DOHH2 (cell line): ENCODE measurements around the gene MEI4.

Source experiments
- H3F3A ChIP-seq: fragments of 200-600 bp; sonication (generic), shearing (Covaris generic); 2 replicates; pipeline ENCODE4 v1.6.0; 2016; ENCODE audit warnings: antibody characterized with exemption, mild to moderate bottlenecking; ENCODE audit not compliant: control insufficient read depth, insufficient read depth
- H3K27ac ChIP-seq: fragments of 200-600 bp; sonication (generic); 2 replicates; pipeline ENCODE4 v1.5.1; 2014; ENCODE audit warnings: low read depth, mild to moderate bottlenecking, low read length, moderate library complexity
- H3K27me3 ChIP-seq: fragments of 200-600 bp; sonication (generic); 2 replicates; pipeline ENCODE4 v1.6.1; 2014; ENCODE audit warnings: mild to moderate bottlenecking, low read length, mixed read lengths; ENCODE audit not compliant: control insufficient read depth
- H3K36me3 ChIP-seq: fragments of 200-600 bp; sonication (generic); 2 replicates; pipeline ENCODE4 v1.6.1; 2014; ENCODE audit warnings: mild to moderate bottlenecking, low read length, moderate library complexity, mixed read lengths; ENCODE audit not compliant: control insufficient read depth
- H3K4me1 ChIP-seq: fragments of 200-600 bp; sonication (generic); 2 replicates; pipeline ENCODE4 v1.6.1; 2014; ENCODE audit warnings: mild to moderate bottlenecking, low read length, mixed read lengths; ENCODE audit not compliant: control insufficient read depth
- H3K4me2 ChIP-seq: fragments of 200-600 bp; sonication (generic); 2 replicates; pipeline ENCODE4 v1.6.0; 2014; ENCODE audit warnings: mild to moderate bottlenecking, low read length, moderate library complexity
- H3K4me3 ChIP-seq: fragments of 200-600 bp; sonication (generic); 2 replicates; pipeline ENCODE4 v1.5.1; 2014; ENCODE audit warnings: mild to moderate bottlenecking, low read length, mixed read lengths
- H3K79me2 ChIP-seq: fragments of 200-600 bp; sonication (generic); 2 replicates; pipeline ENCODE4 v1.6.1; 2014; ENCODE audit warnings: mild to moderate bottlenecking, low read length, mixed read lengths; ENCODE audit not compliant: control insufficient read depth
- H3K9me2 ChIP-seq: fragments of 200-600 bp; sonication (generic); replicated peaks from 2 replicates; pipeline ENCODE4 v1.6.1; 2014; ENCODE audit warnings: mild to moderate bottlenecking, low read length, mixed read lengths; ENCODE audit not compliant: control insufficient read depth
- H3K9me3 ChIP-seq: fragments of 200-600 bp; sonication (generic); 2 replicates; pipeline ENCODE4 v1.6.1; 2014; ENCODE audit warnings: antibody characterized with exemption, low read length, mixed read lengths; ENCODE audit not compliant: control insufficient read depth, insufficient read depth
- H4K20me1 ChIP-seq: fragments of 200-600 bp; sonication (generic); 2 replicates; pipeline ENCODE4 v1.6.0; 2014; ENCODE audit warnings: low read depth, mild to moderate bottlenecking, antibody characterized with exemption, low read length, moderate library complexity; ENCODE audit not compliant: control insufficient read depth, insufficient read depth
- CTCF ChIP-seq: fragments of 200-600 bp; sonication (generic); IDR thresholded peaks from one replicate; pipeline ENCODE4 v1.5.1; 2014; ENCODE audit warnings: antibody characterized with exemption, mild to moderate bottlenecking, low read depth, low read length; ENCODE audit not compliant: poor library complexity, severe bottlenecking
- EZH2phosphoT487 ChIP-seq: fragments of 200-600 bp; sonication (generic); IDR thresholded peaks from 2 replicates; pipeline ENCODE4 v1.6.1; 2017; ENCODE audit warnings: borderline replicate concordance, mild to moderate bottlenecking, antibody characterized with exemption, low read length, moderate library complexity, mixed read lengths

Gene MEI4

DNA sequence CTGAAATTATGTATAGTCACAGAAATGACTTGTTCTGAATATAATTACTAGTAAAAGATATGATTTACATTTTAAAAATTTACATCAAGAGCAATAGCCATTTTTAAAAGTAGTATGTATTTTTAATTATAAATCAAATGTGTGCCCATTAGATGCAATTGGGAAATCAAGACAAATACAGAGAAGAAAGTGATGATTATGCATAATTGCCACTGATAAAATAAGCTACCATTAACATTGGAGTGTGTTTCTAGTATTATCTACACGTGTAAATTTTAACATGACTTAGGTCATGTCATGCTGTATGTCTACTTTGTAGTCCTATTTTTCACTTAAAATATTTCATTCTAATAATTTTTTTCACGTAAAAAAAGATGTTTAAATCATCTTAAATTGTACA, 22.8 kb upstream of the MEI4 start:
- Histone ChIP-seq H3F3A (no peaks in the 10 kb centered on the region), H3K4me1 (no peaks in the 10 kb centered on the region), H3K4me3 (no peak overlapping the region), H3K27me3 (no peaks in the 10 kb centered on the region), H4K20me1 (no peaks in the 10 kb centered on the region), H3K9me3 (no peaks in the 10 kb centered on the region), H3K9me2 (no peaks in the 10 kb centered on the region), H3K27ac (no peak overlapping the region), H3K4me2 (no peak overlapping the region), H3K79me2 (no peaks in the 10 kb centered on the region), H3K36me3 (no peaks in the 10 kb centered on the region)
- TF ChIP-seq EZH2phosphoT487: no peak
- TF ChIP-seq CTCF: no peak

DNA sequence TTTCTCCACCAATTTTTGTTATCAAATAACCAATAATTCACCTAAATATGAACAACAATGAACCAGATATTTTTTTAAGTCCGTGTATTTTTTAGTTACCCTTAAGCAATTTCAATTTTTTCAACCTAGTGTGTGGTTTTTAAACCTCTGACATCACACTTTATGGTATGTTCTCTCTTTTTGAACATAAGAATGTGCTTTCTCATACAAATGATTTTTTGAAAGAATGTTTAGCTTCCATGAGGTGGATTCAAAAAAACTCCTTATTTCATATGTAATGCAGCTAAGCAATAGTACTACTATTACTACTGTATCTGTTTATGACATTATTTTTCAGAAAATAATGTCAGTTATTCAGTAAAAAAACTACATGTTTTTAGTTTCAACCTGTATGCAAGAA, 19.4 kb upstream of the MEI4 start:
- Histone ChIP-seq H3F3A (no peaks in the 10 kb centered on the region), H4K20me1 (no peaks in the 10 kb centered on the region), H3K79me2 (no peaks in the 10 kb centered on the region), H3K4me1 (no peaks in the 10 kb centered on the region), H3K4me2 (no peak overlapping the region), H3K4me3 (no peak overlapping the region), H3K9me2 (no peaks in the 10 kb centered on the region), H3K27me3 (no peaks in the 10 kb centered on the region), H3K36me3 (no peaks in the 10 kb centered on the region), H3K9me3 (no peaks in the 10 kb centered on the region), H3K27ac (no peak overlapping the region)
- TF ChIP-seq EZH2phosphoT487: no peak
- no peak for TF ChIP-seq CTCF

- Histone ChIP-seq H3K36me3 (no peaks in the 10 kb centered on the region), H3K27me3 (no peaks in the 10 kb centered on the region), H4K20me1 (no peaks in the 10 kb centered on the region), H3K9me2 (no peaks in the 10 kb centered on the region), H3K9me3 (no peaks in the 10 kb centered on the region), H3K79me2 (no peaks in the 10 kb centered on the region), H3K4me2 (no peak overlapping the region), H3K4me3 (no peak overlapping the region), H3F3A (no peaks in the 10 kb centered on the region), H3K4me1 (no peaks in the 10 kb centered on the region), H3K27ac (no peak overlapping the region)
- no peak for TF ChIP-seq EZH2phosphoT487
- no peak for TF ChIP-seq CTCF
These were observed 18.7 kb upstream of the MEI4 start for GRCh38 chr6:77633993-77634715.
